Measurements from ENCODE around the gene STAT5B.
"Not testable (repeated sequence)": the region's sequence is repeated elsewhere in the genome, so short reads cannot be mapped to it uniquely, and the experiment has no call there.

Gene STAT5B

DNA sequence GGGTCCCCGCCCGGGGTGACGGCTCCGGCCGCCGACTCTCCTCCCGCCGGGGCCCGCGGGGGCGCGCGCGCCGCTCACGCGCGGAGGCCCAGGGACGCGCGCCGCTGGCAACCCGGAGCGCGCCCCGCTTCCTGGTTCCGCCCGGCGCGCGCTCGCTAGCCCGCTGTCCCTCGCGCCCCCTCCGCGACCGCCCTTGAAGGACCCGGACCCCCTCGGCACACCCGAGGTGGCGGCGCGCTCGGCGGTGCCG lies at the start of gene STAT5B:
Gene STAT5B, minus strand, starts transcription at position 33 of the 250 bp plus-strand sequence. CDS start 44,264 bp downstream, outside the sequence.
- peak in 1 of 2 experiments; percentile 32 for DNase-seq (ENCODE audit: low read depth in 2 of 2)

DNA sequence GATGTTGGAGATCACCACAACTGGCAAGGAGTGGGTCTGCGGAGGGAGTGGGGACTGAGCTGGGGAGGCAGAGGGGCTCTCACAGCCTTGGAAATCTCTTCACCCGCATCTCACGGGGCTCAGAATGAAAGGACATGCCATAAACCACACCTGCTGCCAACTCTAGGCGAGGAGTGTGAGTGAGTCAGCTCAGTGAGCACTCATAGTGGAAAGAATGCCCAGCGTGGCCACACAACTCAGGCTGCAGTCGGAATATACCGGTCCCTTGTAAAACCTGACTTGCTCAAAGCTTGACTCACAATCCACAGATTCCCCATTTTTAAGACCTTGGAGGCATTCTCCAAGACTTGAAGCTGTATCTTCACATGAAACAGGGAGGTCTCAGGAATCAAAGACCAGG lies 48.8 kb upstream of the STAT5B start:
- DNase-seq (ENCODE audit: low read depth in 2 of 2), result no peak

DNA sequence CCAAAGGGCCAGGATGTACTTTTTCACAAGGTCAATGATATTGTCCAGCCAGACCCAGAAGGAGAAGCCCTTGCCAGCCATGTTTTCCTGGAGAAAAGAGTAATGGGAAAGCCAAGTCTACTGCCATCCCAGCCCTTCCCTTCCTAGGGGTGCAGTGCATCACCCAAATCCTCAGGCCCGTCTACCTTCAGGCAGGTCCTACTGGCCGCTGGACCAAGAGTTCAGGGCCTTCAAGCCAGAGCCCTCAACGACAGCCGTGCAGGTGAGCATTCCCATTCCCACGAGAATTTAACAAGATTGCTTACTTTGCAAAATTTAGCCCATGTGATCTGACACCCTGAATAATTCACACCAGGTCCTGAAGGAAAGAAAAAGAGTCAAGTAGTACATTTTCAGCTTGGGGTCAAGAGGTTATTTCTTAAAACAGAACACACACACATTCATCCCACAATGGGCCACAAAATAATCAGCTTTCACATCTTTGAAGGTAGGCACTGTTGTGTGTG lies 47.1 kb upstream of the STAT5B start:
- no peak for DNase-seq (ENCODE audit: low read depth in 2 of 2)

DNA sequence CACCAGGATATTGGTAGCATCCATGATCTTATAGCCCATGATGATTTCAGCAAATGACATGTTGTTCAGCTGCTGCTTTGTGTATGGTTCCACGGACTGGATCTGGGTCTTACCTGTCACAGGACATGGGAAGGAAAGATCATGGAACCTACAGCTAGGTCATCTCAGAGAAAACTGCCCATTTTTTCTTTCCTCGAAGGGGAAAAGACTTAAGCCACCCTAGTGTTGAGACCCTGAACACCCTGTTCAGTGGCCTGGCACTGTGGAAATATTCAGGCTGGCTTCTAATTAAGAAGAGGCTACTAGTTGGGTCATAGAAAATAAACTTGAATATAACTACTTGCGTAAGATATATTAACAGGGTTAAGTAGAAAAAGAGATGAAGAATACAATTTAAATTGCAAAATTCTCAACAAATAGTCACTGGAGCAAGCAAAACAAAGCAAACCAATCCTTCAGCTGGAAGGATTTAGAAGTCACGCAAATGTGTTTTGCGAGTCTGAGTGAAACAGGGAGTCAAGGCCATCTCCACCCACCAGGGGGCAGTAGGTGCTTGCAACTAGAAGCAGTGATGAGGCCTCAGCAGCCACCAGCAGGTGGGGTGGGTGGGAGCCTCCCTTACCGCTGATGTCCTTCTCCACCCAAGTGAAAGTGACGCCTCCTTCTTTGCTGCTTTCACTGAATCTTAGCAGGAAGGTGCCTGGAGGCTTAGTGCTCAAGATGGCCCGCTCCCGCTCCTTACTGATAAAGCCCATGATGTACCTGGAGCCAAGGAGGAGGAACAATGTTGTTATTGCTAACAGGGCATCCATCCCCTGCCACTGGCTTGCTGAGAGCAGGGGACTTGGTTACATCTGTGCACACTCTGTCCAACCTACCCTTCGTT lies 46.4 kb upstream of the STAT5B start:
- peak; percentile 82 to 96 for DNase-seq (ENCODE audit: low read depth in 2 of 2)

- DNase-seq (ENCODE audit: low read depth in 2 of 2), result no peak
Observed at GRCh38 chr17:42321555-42321954, 45.4 kb upstream of the STAT5B start.

DNA sequence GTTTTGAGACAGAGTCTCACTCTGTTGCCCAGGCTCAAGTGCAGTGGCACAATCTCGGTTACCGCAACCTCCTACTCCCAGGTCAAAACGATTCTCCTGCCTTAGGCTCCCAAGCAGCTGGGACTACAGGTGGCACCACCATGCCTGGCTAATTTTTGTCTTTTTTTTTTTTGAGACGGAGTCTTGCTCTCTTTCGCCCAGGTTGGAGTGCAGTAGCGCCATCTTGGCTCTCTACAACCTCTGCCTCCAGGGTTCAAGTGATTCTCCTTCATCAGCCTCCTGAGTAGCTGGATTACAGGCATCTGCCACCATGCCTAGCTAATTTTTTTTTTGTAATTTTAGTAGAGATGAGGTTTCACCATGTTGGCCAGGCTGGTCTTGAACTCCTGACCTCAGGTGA lies 41.8 kb upstream of the STAT5B start:
- not testable (repeated sequence) for DNase-seq (ENCODE audit: low read depth in 2 of 2)

DNA sequence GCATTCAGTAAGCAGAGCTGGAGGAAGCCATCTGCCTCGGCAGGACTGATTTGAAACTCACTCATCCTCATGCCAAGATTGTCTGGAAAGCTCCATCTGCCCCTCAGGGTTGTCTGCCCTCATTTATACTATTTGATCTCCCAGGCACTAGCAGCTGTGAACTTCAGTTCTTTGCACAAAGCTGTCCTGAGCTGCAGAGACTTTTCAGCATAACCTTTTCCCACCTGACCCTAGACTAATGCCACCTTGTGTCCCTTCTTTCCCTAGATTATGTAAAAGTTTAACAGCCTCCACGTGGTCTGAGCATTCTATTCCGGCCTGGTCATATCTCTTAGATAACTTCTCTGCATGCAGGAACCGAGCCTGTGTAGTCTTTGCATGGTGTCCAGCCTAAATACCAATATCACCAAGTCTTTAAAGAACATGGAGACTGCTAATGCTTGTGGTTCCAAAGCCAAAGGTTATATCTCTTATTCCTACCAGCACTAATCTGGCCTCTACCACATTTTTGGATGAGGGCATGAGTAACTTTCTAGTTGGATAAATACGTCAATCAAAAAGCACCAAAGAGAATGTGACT lies 41.2 kb upstream of the STAT5B start:
- no peak for DNase-seq (ENCODE audit: low read depth in 2 of 2)

- DNase-seq (ENCODE audit: low read depth in 2 of 2), result no peak
Observed at GRCh38 chr17:42316755-42317154, 40.6 kb upstream of the STAT5B start.

- DNase-seq (ENCODE audit: low read depth in 2 of 2), result no peak
Observed at GRCh38 chr17:42315402-42316156, 39.4 kb upstream of the STAT5B start.

GRCh38 chr17:42313773-42314566 lies 37.8 kb upstream of the STAT5B start:
- no peak for DNase-seq (ENCODE audit: low read depth in 2 of 2)

- no peak for DNase-seq (ENCODE audit: low read depth in 2 of 2)
Observed at GRCh38 chr17:42313389-42313772, 37.2 kb upstream of the STAT5B start.

DNA sequence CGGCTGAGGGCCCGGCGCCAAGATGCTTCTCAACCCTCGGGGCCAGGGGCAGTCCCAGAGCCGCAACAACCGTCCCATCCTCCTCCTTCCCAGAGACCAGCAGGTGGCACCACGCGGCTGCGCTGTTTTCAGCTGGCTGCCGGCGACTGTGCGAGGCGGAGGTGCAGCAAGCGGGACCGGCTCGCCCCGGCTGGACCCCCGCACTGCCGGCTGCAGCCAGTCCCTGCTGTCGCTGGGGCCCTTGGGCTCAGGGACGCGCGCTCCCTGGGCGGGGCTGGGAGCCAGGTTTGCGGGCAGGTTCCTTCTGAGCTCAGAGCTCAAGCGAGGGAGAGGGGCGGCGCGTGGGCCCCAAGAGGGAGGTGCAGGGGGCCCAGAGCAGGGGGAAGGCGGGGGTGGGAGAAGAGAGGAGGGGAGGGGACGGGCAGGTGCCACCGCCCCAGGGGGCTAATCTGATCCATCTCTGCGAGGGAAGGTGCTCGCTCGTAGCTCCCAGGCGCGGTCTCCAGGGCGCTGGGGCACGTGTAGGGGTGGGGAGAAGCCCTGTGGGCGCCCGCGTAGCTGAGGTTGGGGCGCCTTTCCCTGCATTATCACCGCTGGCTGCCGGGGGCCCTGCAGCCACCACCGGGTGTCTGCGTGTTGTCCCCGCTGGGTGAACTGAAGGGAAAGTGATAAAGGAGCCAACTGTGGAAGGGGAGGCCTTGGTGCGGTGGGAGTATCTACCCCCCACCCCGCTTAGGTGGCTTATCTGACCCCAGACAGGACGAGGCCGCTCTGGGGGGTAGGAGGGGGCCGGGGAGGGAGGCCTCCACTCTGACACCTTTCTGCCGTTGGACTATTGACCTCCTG lies 36.3 kb upstream of the STAT5B start:
- peak; percentile 63 to 74 for DNase-seq (ENCODE audit: low read depth in 2 of 2)

DNA sequence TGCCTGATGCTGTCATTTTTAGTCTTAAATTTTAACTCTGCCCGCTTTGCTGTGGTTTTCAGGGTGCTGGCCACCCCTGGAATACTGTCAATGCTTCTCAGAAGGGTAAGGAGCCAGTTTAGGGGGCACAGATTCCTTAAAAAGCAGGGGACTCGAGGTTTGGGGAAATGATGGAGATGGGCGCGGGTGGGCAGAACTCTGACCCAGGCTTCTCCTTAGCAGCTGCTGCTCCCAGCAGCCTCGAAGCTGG lies 35.8 kb upstream of the STAT5B start:
- DNase-seq (ENCODE audit: low read depth in 2 of 2), result no peak

- no peak for DNase-seq (ENCODE audit: low read depth in 2 of 2)
Observed at GRCh38 chr17:42311240-42312034, 35.2 kb upstream of the STAT5B start.

GRCh38 chr17:42310787-42311215 lies 34.6 kb upstream of the STAT5B start:
- no peak for DNase-seq (ENCODE audit: low read depth in 2 of 2)

DNA sequence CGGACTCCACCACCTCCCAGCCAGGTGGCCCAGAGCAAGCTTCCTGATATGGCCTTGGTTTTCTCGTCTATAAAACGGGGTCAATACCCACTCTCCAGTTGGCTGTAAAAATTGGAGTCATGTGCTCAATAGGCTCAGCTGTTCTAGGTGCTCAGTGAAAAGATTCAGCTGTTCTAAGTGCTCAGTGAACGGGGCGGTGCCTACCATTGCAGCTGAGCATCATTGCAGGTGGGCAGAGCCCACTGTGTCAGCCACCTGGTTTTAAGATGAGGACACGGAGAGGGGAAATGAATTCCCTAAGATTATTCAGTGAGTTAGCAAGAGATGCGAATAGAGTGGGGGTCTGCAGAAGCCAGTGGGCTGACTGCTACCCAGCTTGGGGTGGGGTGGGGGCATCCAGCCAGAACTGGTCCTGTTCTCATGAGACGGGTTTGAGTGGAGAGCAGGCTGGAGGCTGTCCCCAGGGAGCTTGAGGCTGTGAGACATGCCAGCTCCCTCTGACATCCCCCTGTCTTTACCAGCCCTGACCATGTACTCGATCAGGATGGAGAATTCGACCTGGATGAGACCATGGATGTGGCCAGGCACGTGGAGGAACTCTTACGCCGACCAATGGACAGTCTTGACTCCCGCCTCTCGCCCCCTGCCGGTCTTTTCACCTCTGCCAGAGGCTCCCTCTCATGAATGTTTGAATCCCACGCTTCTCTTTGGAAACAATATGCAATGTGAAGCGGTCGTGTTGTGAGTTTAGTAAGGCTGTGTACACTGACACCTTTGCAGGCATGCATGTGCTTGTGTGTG lies 34.0 kb upstream of the STAT5B start:
- no peak for DNase-seq (ENCODE audit: low read depth in 2 of 2)

GRCh38 chr17:42309142-42309541 lies 33.0 kb upstream of the STAT5B start:
- no peak for DNase-seq (ENCODE audit: low read depth in 2 of 2)

- no peak for DNase-seq (ENCODE audit: low read depth in 2 of 2)
Observed at GRCh38 chr17:42308446-42308845, 32.3 kb upstream of the STAT5B start.

DNA sequence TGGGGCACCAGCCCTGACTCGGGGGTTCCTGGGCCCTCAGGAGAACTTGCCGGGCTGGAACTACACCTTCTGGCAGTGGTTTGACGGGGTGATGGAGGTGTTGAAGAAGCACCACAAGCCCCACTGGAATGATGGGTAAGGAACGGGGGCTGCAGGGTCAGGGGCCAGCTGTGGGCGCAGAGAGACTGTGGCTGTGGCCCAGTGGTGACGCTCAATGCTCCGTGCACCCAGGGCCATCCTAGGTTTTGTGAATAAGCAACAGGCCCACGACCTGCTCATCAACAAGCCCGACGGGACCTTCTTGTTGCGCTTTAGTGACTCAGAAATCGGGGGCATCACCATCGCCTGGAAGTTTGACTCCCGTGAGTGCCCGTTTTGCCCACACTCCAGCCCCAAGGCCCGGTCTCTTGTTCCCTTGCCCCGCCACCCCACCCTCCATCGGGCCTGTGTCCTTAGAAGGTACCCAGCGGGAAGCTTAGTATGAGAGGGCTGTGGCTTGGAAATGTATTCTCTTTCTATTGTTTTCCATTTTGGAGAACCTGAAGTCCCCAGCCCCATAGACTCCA lies 31.3 kb upstream of the STAT5B start:
- no peak for DNase-seq (ENCODE audit: low read depth in 2 of 2)

Measured in stimulated activated CD4-positive, alpha-beta T cell treated with anti-CD3 and anti-CD28 coated beads, Interleukin-12 subunit alpha, Interleukin-12 subunit beta, amount 100 ng/mL, for 24 hours (primary cell).